ENCODE results near the gene PPM1N.

The PPM1N gene

GRCh38 chr19:45498411-45499195 lies at the start of gene PPM1N:
PPM1N (plus strand) TSS chr19:45498443; CDS start chr19:45498473, 30 bp downstream.
- no peak for DNase-seq

GRCh38 chr19:45448887-45449299 lies 49.4 kb upstream of the PPM1N start:
- no peak for DNase-seq

- no peak for DNase-seq
These were observed 48.3 kb upstream of the PPM1N start for GRCh38 chr19:45450012-45450333.

GRCh38 chr19:45451131-45451849 lies 47.0 kb upstream of the PPM1N start:
- DNase-seq: no peak

- DNase-seq: no peak
These were observed 46.3 kb upstream of the PPM1N start for GRCh38 chr19:45451850-45452387.

DNA sequence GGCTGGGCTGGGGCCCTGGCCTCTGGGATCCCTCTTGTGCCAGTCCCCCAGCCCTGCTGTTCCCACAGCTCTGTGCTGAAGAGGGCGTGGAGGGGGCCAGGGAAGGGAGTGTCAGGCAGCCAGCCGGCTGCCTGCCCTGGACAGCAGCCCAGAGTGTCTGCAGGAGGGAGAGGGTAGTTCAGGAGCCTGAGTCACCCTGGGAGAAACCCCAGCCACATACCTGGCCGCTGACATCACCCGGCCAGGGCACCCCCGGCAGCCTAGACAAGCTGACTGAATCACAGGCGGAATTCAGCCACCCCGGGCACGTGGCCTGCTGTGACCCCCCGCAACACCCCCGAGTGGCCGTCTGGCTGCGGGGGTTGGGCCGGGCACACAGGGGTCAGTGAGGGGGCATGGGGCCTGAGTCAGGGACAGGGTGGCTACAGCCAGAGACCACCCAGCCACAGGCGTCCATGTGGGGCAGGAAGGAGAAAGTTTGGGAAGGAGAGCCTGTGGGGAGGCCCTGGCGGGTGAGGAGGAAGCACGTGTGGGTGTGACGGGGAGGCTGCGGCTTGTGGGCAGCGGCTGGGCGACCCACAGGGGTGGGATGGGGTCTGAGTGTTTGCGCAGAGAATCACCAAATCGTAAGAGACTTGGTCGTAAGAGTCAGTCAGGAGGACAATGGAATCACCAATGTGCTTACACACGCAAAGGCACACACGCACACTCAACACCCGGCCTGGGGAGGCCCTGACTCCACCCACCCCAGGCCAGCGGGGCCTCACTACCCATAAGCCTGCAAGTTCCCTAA lies 42.3 kb upstream of the PPM1N start:
- peak; percentile 86 for DNase-seq

GRCh38 chr19:45456500-45456815 lies 41.8 kb upstream of the PPM1N start:
- DNase-seq: no peak

- no peak for DNase-seq
These were observed 40.5 kb upstream of the PPM1N start for GRCh38 chr19:45457776-45458175.

DNA sequence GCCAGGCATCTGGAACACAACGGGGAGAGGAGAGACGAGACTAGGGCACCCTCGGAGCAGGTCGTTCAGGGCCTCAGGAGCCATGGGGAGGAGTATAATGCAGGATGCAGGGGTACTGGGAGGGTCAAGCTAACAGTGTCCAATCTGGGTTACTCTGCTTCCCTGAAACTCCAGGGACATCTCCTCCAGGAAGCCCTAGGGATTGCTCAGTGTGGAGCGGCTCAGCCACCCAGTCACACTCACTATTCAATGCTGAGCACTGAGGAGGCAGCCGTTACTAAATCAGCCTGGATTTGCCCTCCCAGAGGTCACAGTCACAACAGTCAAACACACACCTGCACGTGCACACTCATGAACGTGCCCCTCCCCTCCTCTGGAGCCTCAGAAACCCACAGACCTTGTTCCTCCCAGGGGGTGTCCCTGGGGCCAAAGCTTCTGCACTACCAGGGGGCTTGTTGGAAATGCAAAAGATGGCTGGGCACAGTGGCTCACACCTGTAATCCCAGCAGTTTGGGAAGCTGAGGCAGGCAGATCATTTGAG lies 37.4 kb upstream of the PPM1N start:
- no peak for DNase-seq

DNA sequence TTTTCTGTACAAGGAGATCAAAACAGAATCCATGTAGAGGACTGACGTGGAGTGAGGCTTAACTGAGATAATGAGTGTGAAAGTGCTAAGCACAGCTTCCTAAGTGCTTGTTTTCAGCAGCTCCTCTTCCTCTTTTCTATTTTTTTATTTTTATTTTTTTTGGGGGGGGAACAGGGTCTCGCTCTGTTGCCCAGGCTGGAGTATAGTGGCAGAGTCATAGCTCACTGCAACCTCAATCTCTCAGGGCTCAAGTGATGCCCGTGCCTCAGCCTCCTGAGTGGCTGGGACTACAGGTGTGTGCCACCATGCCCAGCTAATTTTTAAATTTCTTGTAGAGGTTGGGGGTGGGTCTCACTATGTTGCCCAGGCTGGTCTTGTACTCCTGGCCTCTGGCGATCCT lies 36.1 kb upstream of the PPM1N start:
- DNase-seq: no peak

DNA sequence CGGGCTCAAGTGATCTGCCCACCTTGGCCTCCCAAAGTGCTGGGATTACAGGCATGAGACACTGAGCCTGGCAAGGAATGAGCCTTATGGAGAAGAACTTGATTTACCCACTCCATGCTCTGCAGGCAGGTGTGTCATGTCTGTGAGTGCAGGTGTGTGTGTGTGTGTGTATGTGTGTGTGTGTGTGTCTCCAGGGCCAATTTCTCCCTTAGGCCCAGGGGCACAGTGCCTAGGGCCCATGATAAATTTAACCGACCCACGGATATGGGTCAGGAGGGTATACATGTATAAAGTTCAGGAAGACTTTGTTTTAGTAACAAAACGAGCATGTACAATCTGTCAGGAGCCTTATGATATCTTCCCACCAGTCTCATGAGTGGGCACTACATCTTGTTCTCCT lies 35.0 kb upstream of the PPM1N start:
- no peak for DNase-seq

GRCh38 chr19:45464274-45464673 lies 34.0 kb upstream of the PPM1N start:
- DNase-seq: no peak

DNA sequence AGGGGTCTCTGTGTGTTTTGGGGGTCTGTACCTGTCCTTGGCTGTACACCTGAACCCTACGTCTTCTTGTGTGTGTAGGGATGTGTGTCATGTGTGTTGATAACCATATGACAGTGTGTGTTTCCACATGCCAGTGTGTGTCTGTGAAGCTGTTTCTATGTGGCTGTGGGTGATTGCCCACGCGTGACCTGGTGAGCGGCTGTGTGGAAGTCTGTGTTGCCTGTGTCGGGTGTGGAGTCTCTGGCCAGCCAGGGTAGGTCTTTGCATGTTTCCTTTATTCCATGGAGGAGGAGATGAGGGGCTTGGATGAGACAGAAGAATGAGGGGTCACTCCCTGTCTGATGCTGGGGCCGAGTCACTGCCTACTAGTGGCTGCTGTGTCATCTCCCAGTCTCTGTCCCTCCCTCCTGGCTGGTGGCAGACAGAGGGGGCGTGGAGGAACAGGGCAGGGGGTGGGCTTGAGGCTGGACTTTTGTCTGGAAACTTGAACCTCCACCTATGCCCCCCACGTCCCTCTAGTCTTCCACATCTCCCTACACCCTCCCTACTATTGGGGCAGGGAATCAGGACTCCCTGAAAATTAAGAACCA lies 33.3 kb upstream of the PPM1N start:
- no peak for DNase-seq

GRCh38 chr19:45467115-45467455 lies 31.2 kb upstream of the PPM1N start:
- DNase-seq: no peak

GRCh38 chr19:45467456-45468158 lies 30.6 kb upstream of the PPM1N start, which contains the start of gene FOSB:
FOSB (plus strand) TSS chr19:45467996; CDS start chr19:45468587, 591 bp downstream.
- DNase-seq: peak; percentile 91

DNA sequence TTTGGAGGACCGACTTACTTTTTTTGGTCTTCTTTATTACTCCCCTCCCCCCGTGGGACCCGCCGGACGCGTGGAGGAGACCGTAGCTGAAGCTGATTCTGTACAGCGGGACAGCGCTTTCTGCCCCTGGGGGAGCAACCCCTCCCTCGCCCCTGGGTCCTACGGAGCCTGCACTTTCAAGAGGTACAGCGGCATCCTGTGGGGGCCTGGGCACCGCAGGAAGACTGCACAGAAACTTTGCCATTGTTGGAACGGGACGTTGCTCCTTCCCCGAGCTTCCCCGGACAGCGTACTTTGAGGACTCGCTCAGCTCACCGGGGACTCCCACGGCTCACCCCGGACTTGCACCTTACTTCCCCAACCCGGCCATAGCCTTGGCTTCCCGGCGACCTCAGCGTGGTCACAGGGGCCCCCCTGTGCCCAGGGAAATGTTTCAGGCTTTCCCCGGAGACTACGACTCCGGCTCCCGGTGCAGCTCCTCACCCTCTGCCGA lies 30.0 kb upstream of the PPM1N start:
- DNase-seq: no peak

GRCh38 chr19:45468803-45469131 lies 29.5 kb upstream of the PPM1N start:
- DNase-seq: no peak

- DNase-seq: peak; percentile 85
These were observed 28.9 kb upstream of the PPM1N start for GRCh38 chr19:45469132-45469944.

DNA sequence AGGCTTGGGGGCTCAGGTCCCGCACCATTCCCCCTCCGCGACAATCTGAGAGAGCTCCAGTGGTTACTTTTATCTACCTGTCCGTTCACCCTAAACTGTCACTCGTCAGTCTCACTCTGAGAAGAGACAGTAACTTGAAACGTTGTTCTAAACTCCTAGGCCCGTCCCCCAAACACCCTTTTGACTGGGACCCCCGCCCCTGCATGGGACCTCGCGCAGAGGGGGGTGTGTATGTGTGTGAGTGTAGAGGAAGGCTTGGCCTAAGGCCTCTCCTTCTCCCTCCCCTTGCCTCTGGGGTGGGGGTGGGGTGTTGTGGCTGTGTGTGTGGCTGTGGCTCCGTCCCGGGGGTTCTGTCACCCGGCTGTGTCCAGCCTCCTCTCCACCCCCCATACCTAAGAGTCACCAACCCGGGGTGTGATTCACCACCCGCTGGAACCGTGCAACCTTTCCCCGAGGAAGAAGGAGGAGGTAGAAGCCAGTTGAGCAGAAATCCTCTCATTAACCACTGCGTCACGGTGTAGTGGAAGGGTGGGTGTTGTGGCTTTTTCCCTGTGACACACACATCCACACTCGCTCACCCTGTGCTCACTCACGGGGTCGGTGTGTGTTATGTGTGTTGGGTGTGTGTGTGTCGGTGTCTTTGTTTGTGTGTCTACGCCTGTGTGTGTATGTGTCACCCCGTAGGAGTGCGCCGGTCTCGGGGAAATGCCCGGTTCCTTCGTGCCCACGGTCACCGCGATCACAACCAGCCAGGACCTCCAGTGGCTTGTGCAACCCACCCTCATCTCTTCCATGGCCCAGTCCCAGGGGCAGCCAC lies 28.1 kb upstream of the PPM1N start:
- DNase-seq: no peak

DNA sequence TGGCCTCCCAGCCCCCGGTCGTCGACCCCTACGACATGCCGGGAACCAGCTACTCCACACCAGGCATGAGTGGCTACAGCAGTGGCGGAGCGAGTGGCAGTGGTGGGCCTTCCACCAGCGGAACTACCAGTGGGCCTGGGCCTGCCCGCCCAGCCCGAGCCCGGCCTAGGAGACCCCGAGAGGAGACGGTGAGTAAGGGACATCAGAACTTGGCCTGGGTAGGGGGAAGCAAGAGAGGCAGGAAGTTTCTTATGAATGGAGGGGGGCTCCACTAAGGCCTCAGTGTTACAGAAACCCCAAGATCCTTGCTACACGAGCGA lies 27.5 kb upstream of the PPM1N start:
- DNase-seq: no peak

All from NCI-H2029 (cell line).